Nephron (organoid): ENCODE data around the gene LNP1.

Experiments
- H3K27ac Mint-ChIP-seq, 3 experiments: 2 replicates each; pipeline ENCODE4 v1.8.0; 2020; ENCODE audit warnings: mixed read lengths in 3 of 3, mild to moderate bottlenecking in 2 of 3, moderate library complexity in 1 of 3
- H3K27me3 Mint-ChIP-seq: 2 replicates; pipeline ENCODE4 v1.8.0; 2021; ENCODE audit warnings: low read depth, mild to moderate bottlenecking, moderate library complexity, mixed read lengths
- H3K36me3 Mint-ChIP-seq: 2 replicates; pipeline ENCODE4 v1.8.0; 2020; ENCODE audit warnings: low read depth, mixed read lengths
- H3K4me1 Mint-ChIP-seq: 2 replicates; pipeline ENCODE4 v1.8.0; 2020; ENCODE audit warnings: mixed read lengths
- H3K4me3 Mint-ChIP-seq, 3 experiments: 2 replicates each; pipeline ENCODE4 v1.8.0; 2020; ENCODE audit warnings: mild to moderate bottlenecking in 3 of 3, mixed read lengths in 3 of 3, moderate library complexity in 2 of 3
- H3K9me3 Mint-ChIP-seq: 2 replicates; pipeline ENCODE4 v1.8.0; 2020; ENCODE audit warnings: mixed read lengths
- CTCF ChIP-seq, 3 experiments: fragments of 200-600 bp; sonication (generic); IDR thresholded peaks; one replicate each; pipeline ENCODE4 v1.5.0; 2021; ENCODE audit warnings: antibody characterized with exemption in 3 of 3; ENCODE audit not compliant: unreplicated experiment in 3 of 3

LNP1 gene

GRCh38 chr3:100455841-100456550, 54.7 kb downstream of the LNP1 start:
- Mint-ChIP-seq H3K27ac (no peak overlapping the region), H3K9me3 (no peaks in the 10 kb centered on the region), H3K4me1 (no peaks in the 10 kb centered on the region), H3K4me3 (no peak overlapping the region), H3K36me3 (peaks cover 17% of the 10 kb centered on the region), H3K27me3 (no peaks in the 10 kb centered on the region)
- TF ChIP-seq CTCF (IDR thresholded peaks at IDR 0.05; ENCODE audit: unreplicated experiment in 3 of 3), result no peak

- H3K4me3 Mint-ChIP-seq, result no peak overlapping the region
- H3K4me1 Mint-ChIP-seq, result no peaks in the 10 kb centered on the region
- H3K9me3 Mint-ChIP-seq, result no peaks in the 10 kb centered on the region
- no peak for TF ChIP-seq CTCF (IDR thresholded peaks at IDR 0.05; ENCODE audit: unreplicated experiment in 3 of 3)
- peaks cover 17% of the 10 kb centered on the region for H3K36me3 Mint-ChIP-seq
- H3K27me3 Mint-ChIP-seq, result no peaks in the 10 kb centered on the region
- no peak overlapping the region for H3K27ac Mint-ChIP-seq
These were observed 55.4 kb downstream of the LNP1 start for GRCh38 chr3:100456745-100457144.

GRCh38 chr3:100457811-100458210, 56.5 kb downstream of the LNP1 start:
- no peaks in the 10 kb centered on the region for H3K27me3 Mint-ChIP-seq
- TF ChIP-seq CTCF (IDR thresholded peaks at IDR 0.05; ENCODE audit: unreplicated experiment in 3 of 3), result no peak
- H3K27ac Mint-ChIP-seq, result no peak overlapping the region
- H3K9me3 Mint-ChIP-seq, result no peaks in the 10 kb centered on the region
- peaks cover 12% of the 10 kb centered on the region for H3K36me3 Mint-ChIP-seq
- H3K4me3 Mint-ChIP-seq, result no peak overlapping the region
- no peaks in the 10 kb centered on the region for H3K4me1 Mint-ChIP-seq

- Mint-ChIP-seq H3K27me3 (peaks cover 6% of the 10 kb centered on the region), H3K4me3 (no peak overlapping the region), H3K36me3 (peaks cover 7% of the 10 kb centered on the region), H3K4me1 (no peaks in the 10 kb centered on the region), H3K27ac (no peak overlapping the region), H3K9me3 (no peaks in the 10 kb centered on the region)
- no peak for TF ChIP-seq CTCF (IDR thresholded peaks at IDR 0.05; ENCODE audit: unreplicated experiment in 3 of 3)
These were observed 57.5 kb downstream of the LNP1 start for GRCh38 chr3:100458814-100459213.

GRCh38 chr3:100463002-100463401, 61.7 kb downstream of the LNP1 start:
- Mint-ChIP-seq H3K4me1 (no peaks in the 10 kb centered on the region), H3K27me3 (peaks cover 12% of the 10 kb centered on the region), H3K27ac (no peak overlapping the region), H3K4me3 (no peak overlapping the region), H3K36me3 (no peaks in the 10 kb centered on the region), H3K9me3 (peaks cover 4% of the 10 kb centered on the region)
- TF ChIP-seq CTCF (IDR thresholded peaks at IDR 0.05; ENCODE audit: unreplicated experiment in 3 of 3), result peak; percentile 63 to 79 (median 71)

- Mint-ChIP-seq H3K27ac (no peak overlapping the region), H3K4me3 (no peak overlapping the region), H3K27me3 (peaks cover 12% of the 10 kb centered on the region), H3K4me1 (no peaks in the 10 kb centered on the region), H3K36me3 (no peaks in the 10 kb centered on the region), H3K9me3 (peaks cover 6% of the 10 kb centered on the region)
- TF ChIP-seq CTCF (IDR thresholded peaks at IDR 0.05; ENCODE audit: unreplicated experiment in 3 of 3), result no peak
These were observed 62.4 kb downstream of the LNP1 start for GRCh38 chr3:100463646-100464155.
